ENCODE measurements around the gene NUAK1. TPM values are rescaled to one million over a fixed set of nuclear protein-coding genes. Genes with fewer than 3 reads are reported as not detected.
A peak's percentile ranks its signal among the peaks of the same experiment; 100 is the strongest.

The NUAK1 gene
- total RNA-seq, 1 experiment from 2014 or later = 10.1 TPM

- H3K23ac ChIP-seq (ENCODE audit: insufficient read length, low read depth, low read length) = no peak overlapping the region
- no peaks in the 10 kb centered on the region for H3K9me3 ChIP-seq (ENCODE audit: control insufficient read depth, low read depth, low read length)
- no peaks in the 10 kb centered on the region for H3K27me3 ChIP-seq (ENCODE audit: insufficient read depth, low read length)
- peaks cover 21% of the 10 kb centered on the region; the same call in 1 of the 2 replicates for H3K4me1 ChIP-seq (ENCODE audit: insufficient read depth, low read length)
- H3T11ph ChIP-seq (ENCODE audit: low read length) = no peak overlapping the region
- TF ChIP-seq CTCF (conservative IDR thresholded peaks at IDR 0.05) = no peak
- peaks cover 5% of the 10 kb centered on the region for H3K79me1 ChIP-seq (ENCODE audit: insufficient read depth, low read depth, low read length, poor library complexity, severe bottlenecking)
- H2BK5ac ChIP-seq (ENCODE audit: insufficient read length, low read length) = no peak overlapping the region
- Mint-ChIP-seq H3K27me3 (ENCODE audit: low read depth) (no peaks in the 10 kb centered on the region), H3K4me3 (no peak overlapping the region), H3K36me3 (ENCODE audit: insufficient read depth in 1 of 3, low read depth in 3 of 3) (no peaks in the 10 kb centered on the region), H3K27ac (0 out of 7 replicates have a peak overlapping the region, but pooled peaks of 1 of the 3 experiments have one; percentile 13), H3K4me1 (peaks cover 63 to 71% of the 10 kb centered on the region in 2 experiments), H3K9me3 (no peaks in the 10 kb centered on the region)
- no peaks in the 10 kb centered on the region for H3K23me2 ChIP-seq (ENCODE audit: insufficient read length, low read depth, low read length, poor library complexity, severe bottlenecking)
- no peak overlapping the region for H3K56ac ChIP-seq (ENCODE audit: insufficient read length, low read depth, low read length)
- H2BK20ac ChIP-seq (ENCODE audit: low read depth, low read length, poor library complexity, severe bottlenecking) = no peak overlapping the region
- H3K4me2 ChIP-seq (ENCODE audit: insufficient read depth, insufficient read length, low read length) = no peak overlapping the region
- DNase-seq = no peak
- H2BK120ac ChIP-seq (ENCODE audit: low read depth, low read length, poor library complexity, severe bottlenecking) = no peak overlapping the region
- no peak overlapping the region for H3K4ac ChIP-seq (ENCODE audit: low read depth, low read length)
- no peak overlapping the region for H4K91ac ChIP-seq (ENCODE audit: insufficient read length, low read depth, low read length)
- H2BK12ac ChIP-seq (ENCODE audit: insufficient read length, low read depth, low read length) = no peak overlapping the region
- no peak overlapping the region for H3K14ac ChIP-seq (ENCODE audit: insufficient read depth, low read length)
- no peak overlapping the region for H2AFZ ChIP-seq (ENCODE audit: low read length)
- H4K5ac ChIP-seq (ENCODE audit: insufficient read length, low read depth, low read length) = no peak overlapping the region
- no peaks in the 10 kb centered on the region for H4K20me1 ChIP-seq (ENCODE audit: control insufficient read depth, insufficient read depth, insufficient read length)
- H2BK15ac ChIP-seq (ENCODE audit: low read depth, low read length) = no peak overlapping the region
- no peak overlapping the region for H3K9ac ChIP-seq (ENCODE audit: extremely low read depth, insufficient read length, low read length)
- no peak overlapping the region for H4K8ac ChIP-seq (replicated peaks; ENCODE audit: insufficient read length, low read depth, low read length)
- no CpG with 5 or more reads among the region's 10 CpGs for WGBS (ENCODE audit: extremely low coverage, insufficient read length, low lambda C conversion rate)
- no peak overlapping the region for H3K18ac ChIP-seq (ENCODE audit: insufficient read length, low read depth, low read length)
- no peak overlapping the region for H3K27ac ChIP-seq (ENCODE audit: insufficient read length, low read depth, low read length)
- H2AK5ac ChIP-seq (ENCODE audit: insufficient read length, low read length) = no peak overlapping the region
- peaks cover 18% of the 10 kb centered on the region; the same call in 1 of the 2 replicates for H3K79me2 ChIP-seq (ENCODE audit: insufficient read depth, low read length)
These were observed 24.8 kb downstream of the NUAK1 start for GRCh38 chr12:106113824-106114446.

All from H9 (cell line).